ES-I3 (cell line): ENCODE data around the gene CRX.
"Not testable (repeated sequence)": the region's sequence is repeated elsewhere in the genome, so short reads cannot be mapped to it uniquely, and the experiment has no call there.

Source experiments
- H3K36me3 ChIP-seq: 2 replicates; pipeline ENCODE4 v1.6.1; 2013; ENCODE audit warnings: mild to moderate bottlenecking, low read length, control low read depth, moderate library complexity; ENCODE audit not compliant: insufficient read depth
- H3K4me1 ChIP-seq: 2 replicates; pipeline ENCODE4 v1.6.1; 2013; ENCODE audit warnings: mild to moderate bottlenecking, control low read depth, low read length; ENCODE audit not compliant: insufficient read depth
- H3K9ac ChIP-seq: 2 replicates; pipeline ENCODE4 v1.6.1; 2013; ENCODE audit warnings: low read depth, mild to moderate bottlenecking, low read length, moderate library complexity
- H3K9me3 ChIP-seq: 2 replicates; pipeline ENCODE4 v1.6.1; 2013; ENCODE audit warnings: mild to moderate bottlenecking, low read length, moderate library complexity; ENCODE audit not compliant: control insufficient read depth, insufficient read depth

Gene CRX

GRCh38 chr19:47859838-47860237, 38.1 kb downstream of the CRX start:
- not testable (repeated sequence) for H3K36me3 ChIP-seq, H3K9ac ChIP-seq, H3K9me3 ChIP-seq, H3K4me1 ChIP-seq

- Histone ChIP-seq H3K9ac (no peak overlapping the region), H3K4me1 (peaks cover 4% of the 10 kb centered on the region; the same call in 1 of the 2 replicates)
Measured at GRCh38 chr19:47860602-47861297, 39.0 kb downstream of the CRX start.

DNA sequence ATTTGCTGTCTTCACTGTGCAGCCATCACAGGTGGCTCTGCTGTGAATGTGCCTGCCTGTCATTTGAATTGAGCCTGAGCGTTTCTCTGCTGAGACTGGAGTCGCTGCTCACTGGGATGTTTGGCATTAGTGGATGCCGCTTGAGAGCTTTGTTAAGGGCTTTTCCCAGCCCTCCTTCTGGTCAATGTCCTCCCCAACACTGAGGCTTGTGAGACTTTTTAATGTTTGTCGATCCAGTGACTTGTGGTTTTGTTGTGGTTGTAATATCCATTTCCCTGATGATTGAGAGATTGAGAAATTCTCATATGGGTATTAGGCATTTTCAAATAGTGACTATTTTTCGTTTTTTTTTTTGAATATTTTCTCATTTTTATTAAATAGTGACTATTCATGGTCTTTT, 39.9 kb downstream of the CRX start:
- Histone ChIP-seq H3K4me1 (peaks cover 4% of the 10 kb centered on the region; the same call in 1 of the 2 replicates), H3K9ac (no peak overlapping the region), H3K9me3 (no peaks in the 10 kb centered on the region), H3K36me3 (no peaks in the 10 kb centered on the region)

More at GRCh38 chr19:47860602-47861297, 39.0 kb downstream of the CRX start:
- Histone ChIP-seq H3K36me3 (no peaks in the 10 kb centered on the region), H3K9me3 (no peaks in the 10 kb centered on the region)

DNA sequence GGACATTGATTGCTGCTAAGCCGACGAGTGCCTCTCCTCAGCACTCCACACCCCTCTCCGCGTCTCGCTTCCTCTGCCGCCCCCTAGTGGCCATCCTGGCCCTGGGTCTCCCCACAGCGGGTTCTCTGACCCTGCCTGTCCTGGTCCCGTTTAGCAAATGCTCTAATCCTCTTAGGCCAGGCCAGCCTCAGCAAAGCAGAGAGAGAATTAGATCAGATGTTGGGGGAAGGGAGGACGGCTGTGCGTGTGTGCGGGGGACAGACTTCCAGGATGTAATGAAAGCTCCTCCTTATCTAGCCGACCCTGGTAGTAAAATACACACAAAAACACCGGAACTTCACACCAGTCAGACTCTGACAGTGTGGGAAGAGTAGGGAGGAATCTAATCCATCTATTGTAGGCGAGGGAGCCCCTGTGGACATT, 41.8 kb downstream of the CRX start:
- Histone ChIP-seq H3K4me1 (peaks cover 4% of the 10 kb centered on the region; the same call in 1 of the 2 replicates), H3K9ac (no peak overlapping the region), H3K9me3 (no peaks in the 10 kb centered on the region), H3K36me3 (no peaks in the 10 kb centered on the region)

DNA sequence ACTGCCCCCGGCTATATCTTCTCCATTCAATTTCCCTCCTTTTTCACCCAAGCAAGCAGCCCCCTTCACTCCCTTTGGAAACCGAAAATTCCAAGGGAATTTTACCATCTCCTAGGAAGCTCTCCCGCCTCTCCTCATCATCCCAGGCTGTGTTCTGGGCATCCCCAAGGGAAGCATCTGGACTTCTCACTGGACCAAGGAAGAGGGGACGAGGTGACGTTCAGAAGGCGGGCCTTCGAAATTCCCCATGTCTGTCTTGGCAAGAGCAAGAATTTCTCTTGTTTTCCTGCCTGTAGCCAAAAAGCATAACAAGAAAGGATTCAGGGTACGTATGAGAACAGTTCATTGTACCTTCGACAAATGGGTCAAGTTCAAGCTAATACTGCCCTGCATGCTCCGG, 43.4 kb downstream of the CRX start:
- Histone ChIP-seq H3K9me3 (no peaks in the 10 kb centered on the region), H3K4me1 (peaks cover 4% of the 10 kb centered on the region; the same call in 1 of the 2 replicates), H3K9ac (no peak overlapping the region), H3K36me3 (no peaks in the 10 kb centered on the region)

- no peak overlapping the region for H3K9ac ChIP-seq
- no peaks in the 10 kb centered on the region for H3K4me1 ChIP-seq
- no peaks in the 10 kb centered on the region for H3K36me3 ChIP-seq
- no peaks in the 10 kb centered on the region for H3K9me3 ChIP-seq
Measured at GRCh38 chr19:47878906-47879305, 57.2 kb downstream of the CRX start.

GRCh38 chr19:47879385-47879784, 57.6 kb downstream of the CRX start:
- H3K4me1 ChIP-seq, H3K36me3 ChIP-seq, H3K9me3 ChIP-seq, H3K9ac ChIP-seq: not testable (repeated sequence)

DNA sequence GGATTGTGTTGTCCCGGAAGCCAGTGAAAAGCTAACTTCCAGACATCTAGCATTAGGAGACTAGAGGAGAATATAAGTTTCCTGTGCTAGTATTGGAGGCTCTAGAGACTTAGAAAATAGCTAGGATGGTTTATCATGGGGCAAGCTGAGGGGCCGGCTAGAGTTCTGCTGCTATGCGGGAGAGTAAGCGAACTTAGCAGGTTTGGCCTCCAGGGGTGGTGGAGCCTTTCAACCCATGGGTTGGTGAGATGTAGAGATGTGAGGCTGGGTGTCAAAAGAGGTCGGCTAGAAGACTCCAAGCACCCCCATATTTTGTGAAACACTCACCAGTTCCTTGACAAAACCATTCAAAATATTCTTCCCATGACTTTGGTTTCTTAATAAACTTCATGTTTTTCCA, 60.0 kb downstream of the CRX start:
- Histone ChIP-seq H3K9me3 (no peaks in the 10 kb centered on the region), H3K36me3 (no peaks in the 10 kb centered on the region)

DNA sequence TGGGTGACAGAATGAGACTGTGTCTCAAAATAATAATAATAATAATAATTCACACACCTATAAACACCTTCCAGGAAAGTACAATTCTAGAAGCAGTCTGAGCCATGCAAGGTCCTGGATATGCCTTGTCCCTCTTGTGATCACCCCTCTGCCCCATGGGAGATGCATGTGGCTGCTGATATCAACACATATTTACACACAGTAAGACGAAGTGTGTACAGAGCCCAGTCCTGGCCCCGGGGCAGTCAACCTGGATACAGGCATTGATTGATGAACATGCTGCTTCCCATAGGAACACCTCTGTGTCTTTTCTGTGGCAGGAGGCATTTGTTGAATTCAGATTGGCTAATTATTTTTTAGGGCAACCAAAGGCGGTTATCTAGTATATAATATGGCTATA, 61.2 kb downstream of the CRX start:
- Histone ChIP-seq H3K9me3 (no peaks in the 10 kb centered on the region), H3K36me3 (no peaks in the 10 kb centered on the region), H3K4me1 (no peaks in the 10 kb centered on the region), H3K9ac (no peak overlapping the region)

More for the DNA sequence above, 60.0 kb downstream of the CRX start:
- Histone ChIP-seq H3K9ac (no peak overlapping the region), H3K4me1 (no peaks in the 10 kb centered on the region)

DNA sequence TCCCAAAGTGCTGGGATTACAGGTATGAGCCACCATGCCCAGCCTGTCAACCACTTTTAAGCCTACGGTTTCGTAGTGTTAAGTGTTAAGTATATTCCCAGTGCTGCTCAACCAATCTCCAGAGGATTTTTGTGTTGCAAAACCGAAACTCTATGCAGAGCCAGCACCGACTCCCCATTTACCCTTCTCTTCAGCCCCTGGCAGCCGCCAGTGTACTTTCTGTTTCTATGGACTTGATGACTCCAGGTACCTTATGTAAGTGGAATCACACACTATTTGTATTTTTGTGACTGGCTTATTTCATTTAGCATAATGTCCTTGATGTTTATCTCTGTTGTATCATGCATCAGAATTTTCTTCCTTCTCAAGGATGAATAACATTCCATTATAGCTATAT, 63.3 kb downstream of the CRX start:
- H3K4me1 ChIP-seq = no peaks in the 10 kb centered on the region
- H3K36me3 ChIP-seq = no peaks in the 10 kb centered on the region
- no peaks in the 10 kb centered on the region for H3K9me3 ChIP-seq
- H3K9ac ChIP-seq = no peak overlapping the region

DNA sequence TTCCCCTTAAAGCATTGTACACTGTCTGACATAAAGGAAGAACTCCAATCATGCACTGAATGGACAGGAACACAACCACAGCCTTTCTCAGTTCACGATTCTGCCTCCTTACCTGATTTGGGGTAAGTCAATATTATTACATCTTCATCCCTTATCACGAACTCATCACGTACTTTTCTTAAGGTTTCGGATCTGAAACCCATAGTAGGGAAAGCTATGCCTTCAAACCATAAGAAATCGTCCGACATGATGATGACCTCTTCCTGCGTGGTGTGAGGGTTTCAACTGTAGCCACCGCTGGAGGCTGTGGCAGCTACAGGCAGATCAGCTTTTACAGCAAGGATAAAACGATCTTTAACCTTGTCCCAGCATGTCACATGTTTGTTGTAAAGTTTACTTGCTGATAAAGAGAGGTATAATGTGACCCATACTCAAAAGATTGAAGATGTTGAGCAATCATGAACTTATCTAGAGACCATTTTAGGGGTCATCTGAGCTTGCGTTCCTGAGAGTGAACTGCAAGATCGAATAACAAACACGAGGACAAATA, 64.3 kb downstream of the CRX start, which contains the start of gene SULT2A1:
SULT2A1 (minus strand) TSS at position 306 of the 550 bp plus-strand sequence; CDS start at position 248, 58 bp downstream.
- Histone ChIP-seq H3K4me1 (no peaks in the 10 kb centered on the region), H3K36me3 (no peaks in the 10 kb centered on the region), H3K9me3 (no peaks in the 10 kb centered on the region), H3K9ac (no peak within 1 kb of the TSS)

- no peaks in the 10 kb centered on the region for H3K36me3 ChIP-seq
- H3K9me3 ChIP-seq = peaks cover 6% of the 10 kb centered on the region
- no peak overlapping the region for H3K9ac ChIP-seq
- H3K4me1 ChIP-seq = no peaks in the 10 kb centered on the region
Measured at GRCh38 chr19:47890865-47891621, 69.3 kb downstream of the CRX start.

DNA sequence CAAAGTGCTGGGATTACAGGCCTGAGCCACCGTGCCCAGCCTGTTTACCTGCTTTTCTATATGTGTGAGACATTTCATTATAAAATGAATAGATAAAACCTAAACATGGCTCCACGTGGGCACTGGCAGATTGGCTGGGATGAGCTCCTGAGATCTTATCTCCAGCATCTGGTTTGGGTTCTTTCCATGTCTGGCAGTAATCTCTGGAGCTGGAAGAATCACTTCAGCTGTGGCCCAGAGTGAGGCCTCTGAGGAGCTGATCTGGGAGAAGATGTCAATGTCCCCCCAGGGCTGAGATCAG, 69.8 kb downstream of the CRX start:
- Histone ChIP-seq H3K36me3 (no peaks in the 10 kb centered on the region), H3K9ac (no peak overlapping the region), H3K9me3 (peaks cover 7% of the 10 kb centered on the region), H3K4me1 (no peaks in the 10 kb centered on the region)

DNA sequence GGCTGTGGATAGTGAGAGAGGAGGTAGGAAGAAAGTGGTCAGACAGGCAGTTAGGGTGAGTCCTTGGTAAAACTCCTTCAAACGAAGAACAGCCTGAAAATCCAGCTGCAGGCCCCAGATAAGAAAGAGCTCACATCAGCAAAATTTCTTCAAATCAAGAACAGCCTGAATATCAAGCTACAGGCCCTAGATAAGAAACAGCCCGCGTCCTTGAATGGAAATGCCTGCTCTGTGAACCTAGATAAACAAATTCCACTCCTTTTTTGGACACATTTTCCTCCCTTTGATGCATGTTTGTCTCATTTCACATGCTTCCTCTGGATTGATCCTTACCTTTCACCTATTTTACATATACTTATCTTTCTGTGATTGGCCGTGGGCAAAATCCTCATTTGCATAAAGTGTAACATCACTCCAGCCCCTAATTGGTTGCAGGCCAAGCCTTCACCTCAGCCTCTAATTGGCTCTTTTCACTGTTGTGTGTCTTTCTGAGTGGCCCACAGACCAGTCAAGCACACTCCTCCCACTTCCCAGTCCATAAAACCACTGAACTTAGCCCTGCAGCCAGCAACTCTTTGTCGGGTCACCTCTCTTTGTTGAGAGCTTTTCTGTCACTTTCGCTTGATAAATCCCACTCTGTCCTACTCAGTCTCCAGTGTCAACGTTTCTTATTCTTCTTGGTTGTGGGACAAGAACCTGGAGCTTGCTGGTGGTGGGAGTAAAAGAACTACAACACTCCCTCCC, 70.4 kb downstream of the CRX start:
- H3K36me3 ChIP-seq = no peaks in the 10 kb centered on the region
- H3K9me3 ChIP-seq = peaks cover 8% of the 10 kb centered on the region
- no peaks in the 10 kb centered on the region for H3K4me1 ChIP-seq
- H3K9ac ChIP-seq = no peak overlapping the region
